H9 (cell line): Measurements from ENCODE around the gene C6orf47. TPM values are rescaled to one million over a fixed set of nuclear protein-coding genes. Genes with fewer than 3 reads are reported as not detected.

Experiments used
- DNase-seq: peaks from one replicate; pipeline ENCODE4 v3.0.0-alpha.2; 2017
- H2AFZ ChIP-seq: one replicate; pipeline ENCODE4 v1.6.1; 2013; ENCODE audit warnings: mild to moderate bottlenecking, low read length, control low read depth, moderate library complexity
- H2AK5ac ChIP-seq: 2 replicates; pipeline ENCODE4 v1.6.1; 2013; ENCODE audit warnings: low read length, control low read depth, mixed read lengths; ENCODE audit not compliant: insufficient read length
- H2BK120ac ChIP-seq: one replicate; pipeline ENCODE4 v1.6.1; 2013; ENCODE audit warnings: low read depth, mild to moderate bottlenecking, low read length, control low read depth, inconsistent platforms; ENCODE audit not compliant: poor library complexity, severe bottlenecking
- H2BK12ac ChIP-seq: 2 replicates; pipeline ENCODE4 v1.6.1; 2013; ENCODE audit warnings: low read length, control low read depth, mixed read lengths, low read depth; ENCODE audit not compliant: insufficient read length
- H2BK15ac ChIP-seq: 2 replicates; pipeline ENCODE4 v1.6.1; 2013; ENCODE audit warnings: low read depth, low read length, control low read depth
- H2BK20ac ChIP-seq: one replicate; pipeline ENCODE4 v1.6.1; 2013; ENCODE audit warnings: low read depth, mild to moderate bottlenecking, low read length, control low read depth, inconsistent platforms; ENCODE audit not compliant: poor library complexity, severe bottlenecking
- H2BK5ac ChIP-seq: 2 replicates; pipeline ENCODE4 v1.6.1; 2013; ENCODE audit warnings: low read length, control low read depth, mixed read lengths; ENCODE audit not compliant: insufficient read length
- H3K14ac ChIP-seq: 2 replicates; pipeline ENCODE4 v1.6.1; 2013; ENCODE audit warnings: low read length, control low read depth; ENCODE audit not compliant: insufficient read depth
- H3K18ac ChIP-seq: 2 replicates; pipeline ENCODE4 v1.6.1; 2013; ENCODE audit warnings: low read depth, mild to moderate bottlenecking, mixed read lengths, low read length, control low read depth; ENCODE audit not compliant: insufficient read length
- H3K23ac ChIP-seq: 2 replicates; pipeline ENCODE4 v1.6.1; 2013; ENCODE audit warnings: low read length, control low read depth, mixed read lengths, low read depth; ENCODE audit not compliant: insufficient read length
- H3K23me2 ChIP-seq: 2 replicates; pipeline ENCODE4 v1.6.1; 2013; ENCODE audit warnings: low read depth, mild to moderate bottlenecking, mixed read lengths, low read length, control low read depth; ENCODE audit not compliant: insufficient read length, poor library complexity, severe bottlenecking
- H3K27ac ChIP-seq: 2 replicates; pipeline ENCODE4 v1.5.1; 2013; ENCODE audit warnings: low read length, control low read depth, mixed read lengths, low read depth; ENCODE audit not compliant: insufficient read length
- H3K27me3 ChIP-seq: 2 replicates; pipeline ENCODE4 v1.6.1; 2013; ENCODE audit warnings: low read length, control low read depth, inconsistent platforms; ENCODE audit not compliant: insufficient read depth
- H3K4ac ChIP-seq: 2 replicates; pipeline ENCODE4 v1.6.1; 2013; ENCODE audit warnings: low read depth, mild to moderate bottlenecking, control low read depth, inconsistent platforms, low read length, moderate library complexity
- H3K4me1 ChIP-seq: 2 replicates; pipeline ENCODE4 v1.6.1; 2013; ENCODE audit warnings: low read length, control low read depth, inconsistent platforms; ENCODE audit not compliant: insufficient read depth
- H3K4me2 ChIP-seq: 2 replicates; pipeline ENCODE4 v1.6.1; 2013; ENCODE audit warnings: low read length, control low read depth, mixed read lengths; ENCODE audit not compliant: insufficient read length, insufficient read depth
- H3K56ac ChIP-seq: 2 replicates; pipeline ENCODE4 v1.6.1; 2013; ENCODE audit warnings: low read depth, mild to moderate bottlenecking, mixed read lengths, low read length, control low read depth; ENCODE audit not compliant: insufficient read length
- H3K79me1 ChIP-seq: 2 replicates; pipeline ENCODE4 v1.6.1; 2013; ENCODE audit warnings: low read depth, mild to moderate bottlenecking, moderate library complexity, low read length, control low read depth, inconsistent platforms; ENCODE audit not compliant: insufficient read depth, poor library complexity, severe bottlenecking
- H3K79me2 ChIP-seq: 2 replicates; pipeline ENCODE4 v1.6.1; 2013; ENCODE audit warnings: low read length, control low read depth, inconsistent platforms; ENCODE audit not compliant: insufficient read depth
- H3K9ac ChIP-seq: 2 replicates; pipeline ENCODE4 v1.6.1; 2013; ENCODE audit warnings: low read length, control low read depth, mixed read lengths; ENCODE audit not compliant: insufficient read length; ENCODE audit errors: extremely low read depth
- H3K9me3 ChIP-seq: one replicate; pipeline ENCODE4 v1.6.1; 2013; ENCODE audit warnings: low read depth, low read length, inconsistent platforms; ENCODE audit not compliant: control insufficient read depth
- H3T11ph ChIP-seq: one replicate; pipeline ENCODE4 v1.6.1; 2013; ENCODE audit warnings: mild to moderate bottlenecking, low read length, control low read depth, inconsistent platforms
- H4K20me1 ChIP-seq: one replicate; pipeline ENCODE4 v1.6.1; 2013; ENCODE audit not compliant: control insufficient read depth, insufficient read length, insufficient read depth
- H4K5ac ChIP-seq: 2 replicates; pipeline ENCODE4 v1.6.1; 2013; ENCODE audit warnings: low read depth, mild to moderate bottlenecking, mixed read lengths, low read length, control low read depth; ENCODE audit not compliant: insufficient read length
- H4K8ac ChIP-seq: replicated peaks from 2 replicates; pipeline ENCODE4 v1.6.1; 2013; ENCODE audit warnings: low read length, control low read depth, mixed read lengths, low read depth; ENCODE audit not compliant: insufficient read length
- H4K91ac ChIP-seq: 2 replicates; pipeline ENCODE4 v1.6.1; 2013; ENCODE audit warnings: low read depth, mild to moderate bottlenecking, moderate library complexity, mixed read lengths, low read length, control low read depth; ENCODE audit not compliant: insufficient read length
- H3K27ac Mint-ChIP-seq, 3 experiments: 2 replicates in 2 of 3; 3 replicates in 1 of 3; pipeline ENCODE4 v1.8.0; 2020 to 2021; ENCODE audit warnings: mixed read lengths in 3 of 3, mild to moderate bottlenecking in 1 of 3, moderate library complexity in 1 of 3
- H3K27me3 Mint-ChIP-seq: 2 replicates; pipeline ENCODE4 v1.8.0; 2021; ENCODE audit warnings: low read depth, mild to moderate bottlenecking, moderate library complexity, mixed read lengths
- H3K36me3 Mint-ChIP-seq, 3 experiments: 2 replicates in 2 of 3; 3 replicates in 1 of 3; pipeline ENCODE4 v1.8.0; 2020 to 2021; ENCODE audit warnings: low read depth in 3 of 3, mixed read lengths in 3 of 3; ENCODE audit not compliant: insufficient read depth in 1 of 3
- H3K4me1 Mint-ChIP-seq, 2 experiments: 2 replicates each; pipeline ENCODE4 v1.8.0; 2020; ENCODE audit warnings: mixed read lengths in 2 of 2
- H3K4me3 Mint-ChIP-seq, 2 experiments: 2 replicates in 1 of 2; 3 replicates in 1 of 2; pipeline ENCODE4 v1.8.0; 2020 to 2021; ENCODE audit warnings: mild to moderate bottlenecking in 2 of 2, mixed read lengths in 2 of 2, moderate library complexity in 1 of 2
- H3K9me3 Mint-ChIP-seq, 2 experiments: 2 replicates in 1 of 2; 3 replicates in 1 of 2; pipeline ENCODE4 v1.8.0; 2020; ENCODE audit warnings: mild to moderate bottlenecking in 2 of 2, mixed read lengths in 2 of 2, moderate library complexity in 1 of 2
- CTCF ChIP-seq: fragments of 200-600 bp; sonication (generic); conservative IDR thresholded peaks from 3 replicates; pipeline ENCODE4 v1.8.0; 2021; ENCODE audit warnings: antibody characterized with exemption, mild to moderate bottlenecking
- WGBS: extraction: QIAGEN DNeasy Blood & Tissue Kit; methylation state at CpG from one replicate; pipeline ENCODE4 v1.1.7; 2013; ENCODE audit warnings: missing lambda C conversion rate, low lambda C conversion rate, mixed read lengths; ENCODE audit not compliant: insufficient read length; ENCODE audit errors: extremely low coverage; 5-methylcytosine and 5-hydroxymethylcytosine counted together
- total RNA-seq: library from RNA; stranded (reverse); gene quantifications from 2 replicates; pipeline ENCODE4 v1.2.1, GENCODE V29; 2021

C6orf47 gene
- total RNA-seq, 1 experiment from 2014 or later, result 19.0 TPM

- Mint-ChIP-seq H3K36me3 (peaks cover 89 to 100% (median 100%) of the 10 kb centered on the region in 3 experiments), H3K9me3 (no peaks in the 10 kb centered on the region), H3K4me1 (peaks cover 0 to 3% of the 10 kb centered on the region in 2 experiments; a peak in 1 of 4 replicates), H3K27ac (peak overlapping the region in 2 of 3 experiments; percentile 35 to 83; a peak in 3 of 7 replicates), H3K4me3 (no peak overlapping the region), H3K27me3 (no peaks in the 10 kb centered on the region; the same call in 1 of the 2 replicates)
- no peak overlapping the region for H2BK5ac ChIP-seq
- H2AFZ ChIP-seq, result no peak overlapping the region
- no peak overlapping the region for H3K14ac ChIP-seq
- no peaks in the 10 kb centered on the region for H3K23me2 ChIP-seq
- no peaks in the 10 kb centered on the region for H3K27me3 ChIP-seq
- no peak overlapping the region for H3K4ac ChIP-seq
- H3K79me1 ChIP-seq, result peaks cover 3% of the 10 kb centered on the region
- H3T11ph ChIP-seq, result no peak overlapping the region
- no peak overlapping the region for H3K18ac ChIP-seq
- WGBS, result no CpG with 5 or more reads among the region's 7 CpGs
- no peak overlapping the region for H3K9ac ChIP-seq
- no peak overlapping the region for H3K4me2 ChIP-seq
- DNase-seq, result no peak
- no peak overlapping the region for H3K23ac ChIP-seq
- no peak overlapping the region for H2AK5ac ChIP-seq
- no peaks in the 10 kb centered on the region for H4K20me1 ChIP-seq
- no peak overlapping the region for H2BK15ac ChIP-seq
- H4K8ac ChIP-seq, result no peak overlapping the region
- H2BK120ac ChIP-seq, result no peak overlapping the region
- no peak overlapping the region for H3K56ac ChIP-seq
- no peaks in the 10 kb centered on the region for H3K4me1 ChIP-seq
- no peak overlapping the region for H2BK12ac ChIP-seq
- H4K5ac ChIP-seq, result no peak overlapping the region
- no peak overlapping the region for H3K27ac ChIP-seq
- no peaks in the 10 kb centered on the region for H3K79me2 ChIP-seq
- H3K9me3 ChIP-seq, result no peaks in the 10 kb centered on the region
- H2BK20ac ChIP-seq, result no peak overlapping the region
- no peak for TF ChIP-seq CTCF
- no peak overlapping the region for H4K91ac ChIP-seq
Observed at GRCh38 chr6:31629014-31629413, 31.6 kb downstream of the C6orf47 start.
